Measurements from ENCODE around the gene EHD3.

EHD3 gene

DNA sequence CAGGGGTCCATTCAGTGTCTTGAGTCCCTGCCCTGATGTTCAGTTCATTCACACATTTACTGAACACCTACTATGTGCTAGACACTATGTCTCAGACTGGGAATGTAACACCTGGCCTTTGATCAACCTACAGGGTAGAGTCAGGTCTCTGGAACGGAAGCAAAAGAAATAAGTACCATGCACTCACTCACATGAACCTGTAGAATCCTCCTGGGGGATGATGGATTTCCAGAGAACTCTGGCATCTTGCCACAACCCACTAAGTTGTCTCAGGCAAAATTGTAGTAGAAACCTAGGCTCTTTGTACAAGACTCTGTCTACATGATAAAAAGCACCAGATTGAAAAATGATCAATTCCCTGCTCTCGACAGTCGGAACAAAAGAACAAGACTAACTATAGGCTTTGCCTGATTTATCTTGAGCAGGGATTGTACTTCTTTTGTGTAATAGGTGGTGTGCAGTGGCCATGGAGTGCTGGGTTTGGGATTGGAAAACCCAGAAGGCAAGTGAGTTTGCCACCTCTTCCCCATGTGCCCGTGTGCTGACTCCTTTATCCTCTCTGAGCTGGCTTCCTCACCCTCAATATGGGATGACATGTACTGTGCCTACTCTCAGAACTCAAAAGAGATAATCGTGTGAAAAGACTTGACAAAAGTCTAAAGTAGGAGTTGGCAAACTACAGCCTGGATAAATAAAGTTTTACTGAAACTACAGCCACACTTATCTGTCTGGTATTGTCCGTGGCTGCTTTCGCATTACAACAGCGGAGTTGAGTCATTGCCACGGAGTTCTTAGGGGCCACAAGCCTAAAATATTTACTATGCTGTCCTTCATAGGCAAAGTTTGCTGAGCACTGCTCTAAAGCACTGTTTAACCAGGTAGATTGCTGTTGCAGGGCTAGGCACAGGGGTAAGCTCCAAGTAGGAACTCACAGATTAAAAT lies 21.0 kb upstream of the EHD3 start:
- DNase-seq (ENCODE audit: low read depth, low spot score), result no peak
- H3K27ac ChIP-seq, result no peak overlapping the region

DNA sequence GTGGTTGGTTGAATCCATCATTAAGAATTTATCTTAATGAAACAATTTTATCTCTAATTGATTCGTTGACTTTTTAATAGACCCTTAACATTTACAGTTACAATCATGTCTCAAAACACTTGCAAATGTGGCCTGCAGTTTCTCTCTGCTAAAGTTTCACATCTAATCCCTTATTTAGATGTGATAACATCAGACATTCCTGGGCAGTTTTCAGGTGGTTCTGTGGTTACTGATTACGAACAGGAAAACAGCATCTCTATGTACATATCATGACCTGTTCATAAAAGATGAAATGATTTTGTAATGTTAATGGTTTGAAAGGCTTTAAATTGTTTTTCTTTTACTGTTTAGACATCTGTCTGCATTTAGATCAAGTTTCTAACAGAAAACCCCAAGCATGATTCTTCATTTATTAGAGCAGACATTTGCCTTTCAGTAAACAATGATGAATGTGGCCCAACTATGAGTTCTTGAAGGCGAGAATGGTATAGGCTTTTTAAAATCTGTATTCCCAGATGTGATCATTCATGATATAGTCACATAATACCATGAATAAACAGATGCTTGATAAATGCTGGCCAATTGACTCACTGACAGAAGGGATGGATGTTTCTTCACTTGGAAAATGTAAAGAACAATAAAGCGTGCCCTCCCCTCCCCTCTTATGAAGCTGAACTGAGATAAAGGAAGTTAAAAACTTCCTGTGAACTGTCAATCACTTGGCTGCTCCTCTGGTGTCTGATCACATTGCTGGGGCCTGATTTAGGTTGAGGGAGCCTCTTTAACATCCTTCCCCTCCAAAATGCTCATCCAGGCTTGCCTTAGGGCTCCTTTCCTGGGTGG lies 20.1 kb upstream of the EHD3 start:
- H3K27ac ChIP-seq, result no peak overlapping the region
- no peak for DNase-seq (ENCODE audit: low read depth, low spot score)

DNA sequence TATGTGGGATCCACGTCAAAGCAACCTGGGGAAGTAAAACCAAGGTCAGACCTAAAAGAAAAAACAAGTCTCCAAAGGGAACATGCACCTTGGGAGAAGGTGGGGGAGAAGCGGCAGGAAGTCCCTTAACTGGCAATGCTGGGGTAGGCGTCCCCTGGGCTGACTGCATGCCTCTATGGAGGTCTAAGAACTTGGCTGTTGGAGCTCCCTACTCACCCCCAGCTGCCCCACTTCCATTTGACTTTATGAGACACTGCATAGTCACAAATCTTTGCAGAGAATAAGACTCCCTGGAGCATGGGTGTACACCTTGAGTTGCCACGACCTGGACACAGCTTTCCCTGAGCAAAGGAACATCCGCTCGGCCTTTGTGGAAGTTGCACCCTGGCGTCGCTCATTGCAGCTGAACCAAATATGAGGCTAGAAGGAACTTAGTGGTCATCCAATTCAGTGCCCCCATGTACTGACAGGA lies 19.5 kb upstream of the EHD3 start:
- H3K27ac ChIP-seq, result no peak overlapping the region
- DNase-seq (ENCODE audit: low read depth, low spot score), result no peak

DNA sequence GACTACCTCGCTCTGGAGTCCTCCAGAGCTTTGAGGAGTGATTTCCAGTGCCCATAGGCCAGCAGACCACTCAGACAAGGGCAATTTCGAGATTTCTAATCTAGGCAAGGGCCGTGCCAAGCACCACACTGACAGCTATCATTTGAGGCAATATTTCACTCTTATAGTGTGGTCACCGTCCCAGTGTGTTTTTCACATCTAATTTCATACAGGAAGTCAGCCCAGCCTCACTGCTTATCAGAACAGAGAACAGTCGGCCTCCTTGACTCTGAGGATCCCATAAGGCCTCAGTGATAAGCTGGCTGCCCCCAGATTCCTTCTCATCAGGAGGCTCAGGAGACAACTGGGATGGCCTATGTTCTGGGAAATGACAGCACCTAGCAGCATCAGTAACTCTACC lies 17.2 kb upstream of the EHD3 start:
- no peak overlapping the region for H3K27ac ChIP-seq

DNA sequence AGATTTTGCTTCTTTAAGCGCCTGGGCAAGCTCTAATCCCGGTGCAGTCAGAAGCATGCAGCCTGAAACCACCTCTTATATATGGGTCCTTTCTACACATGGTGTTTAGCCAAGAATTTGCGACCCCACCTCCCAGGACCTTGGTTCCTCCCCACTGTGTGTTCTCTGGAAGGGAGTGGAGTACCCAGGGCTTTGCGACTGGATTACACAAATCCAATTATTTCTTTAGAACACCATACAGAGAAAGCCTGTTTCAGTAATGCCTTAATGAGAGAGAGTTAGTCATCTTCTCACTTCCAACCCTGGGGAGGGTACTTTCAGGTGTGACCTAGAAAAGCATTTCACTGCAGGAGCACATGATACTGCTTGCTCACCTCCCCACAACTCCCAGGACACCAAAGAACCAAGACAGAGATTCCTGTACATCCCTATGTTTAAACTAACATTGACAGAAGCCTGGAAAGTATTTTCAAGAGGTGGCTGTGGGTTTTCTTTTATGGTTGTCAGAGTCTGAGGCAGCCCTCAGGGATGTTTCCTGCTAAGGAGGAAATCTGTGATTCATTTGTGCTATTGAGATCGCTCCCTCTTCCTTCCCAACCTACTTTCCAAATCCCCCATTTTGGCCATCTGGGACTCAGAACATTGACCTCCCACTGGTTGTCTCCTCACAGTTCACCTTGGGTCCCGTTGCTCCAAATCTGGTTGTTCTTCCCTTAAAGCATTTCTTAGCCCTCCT lies 16.3 kb upstream of the EHD3 start, which contains the start of gene CAPN14:
Gene CAPN14 (minus strand): TSS at position 51 of the 736 bp plus-strand sequence. CDS start 12,068 bp downstream, outside the sequence.
- DNase-seq (ENCODE audit: low read depth, low spot score), result no peak
- peak within 1 kb of the TSS; percentile 29 for H3K27ac ChIP-seq

More for the DNA sequence above, 17.2 kb upstream of the EHD3 start:
- no peak for DNase-seq (ENCODE audit: low read depth, low spot score)

DNA sequence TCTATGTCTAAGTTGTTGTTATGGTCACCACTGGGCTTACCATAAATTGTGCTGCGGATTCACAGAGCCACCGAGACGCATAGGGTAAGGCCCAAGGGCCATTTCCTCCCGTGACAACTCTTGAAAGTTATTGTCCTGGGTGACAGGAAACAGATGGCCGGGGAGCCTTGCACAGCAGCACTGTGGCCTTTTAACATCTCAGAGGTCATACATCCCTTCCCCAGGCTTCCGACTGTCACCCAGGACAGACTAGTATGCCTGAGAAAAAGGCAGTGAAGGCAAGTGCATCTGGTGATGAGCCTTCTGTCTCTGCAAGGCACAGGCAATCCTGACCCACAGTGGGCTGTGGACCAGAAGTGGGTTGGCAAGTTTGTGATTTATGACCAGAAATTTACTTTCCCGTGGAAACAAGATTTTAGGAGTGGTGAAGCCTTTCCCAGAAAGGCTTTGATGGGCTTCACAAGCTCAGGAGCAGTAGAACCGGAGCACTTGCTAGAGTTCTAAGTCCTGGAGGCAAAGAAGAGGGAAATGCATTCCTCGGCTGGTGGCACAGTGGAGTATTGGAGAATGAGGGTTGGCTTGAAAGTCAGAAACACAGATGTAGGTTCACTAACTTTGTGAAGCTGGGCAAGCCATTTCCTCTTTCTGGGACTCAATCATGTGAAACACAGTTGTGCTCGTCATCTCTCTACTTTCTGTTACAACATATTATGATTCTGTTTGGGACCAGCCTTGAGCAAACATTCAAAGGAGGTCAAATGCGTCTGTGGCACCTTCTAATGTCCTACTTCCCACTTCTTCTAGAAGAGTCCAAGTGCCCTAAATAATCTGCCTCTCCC lies 14.6 kb upstream of the EHD3 start:
- H3K27ac ChIP-seq, result no peak overlapping the region
- DNase-seq (ENCODE audit: low read depth, low spot score), result no peak

DNA sequence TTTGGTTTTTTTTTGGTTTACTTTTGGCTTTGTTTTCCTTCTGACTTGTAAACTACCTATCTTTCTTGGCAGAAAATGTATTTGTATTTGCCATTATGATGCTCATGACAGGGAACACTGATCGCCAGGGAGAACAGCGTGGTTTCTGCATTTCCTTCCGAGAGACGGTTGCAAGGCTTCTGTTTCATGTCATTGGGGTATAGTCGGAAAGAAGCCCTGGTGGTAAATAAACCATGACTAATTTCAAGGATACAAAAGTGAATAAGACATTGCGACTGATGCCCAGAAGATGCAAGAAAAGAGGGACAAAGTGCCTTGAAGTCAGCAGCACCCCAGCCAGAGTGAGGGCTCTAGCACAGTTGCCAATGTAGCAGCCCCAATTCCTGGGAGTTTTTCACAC lies 12.4 kb upstream of the EHD3 start:
- H3K27ac ChIP-seq, result no peak overlapping the region
- no peak for DNase-seq (ENCODE audit: low read depth, low spot score)

DNA sequence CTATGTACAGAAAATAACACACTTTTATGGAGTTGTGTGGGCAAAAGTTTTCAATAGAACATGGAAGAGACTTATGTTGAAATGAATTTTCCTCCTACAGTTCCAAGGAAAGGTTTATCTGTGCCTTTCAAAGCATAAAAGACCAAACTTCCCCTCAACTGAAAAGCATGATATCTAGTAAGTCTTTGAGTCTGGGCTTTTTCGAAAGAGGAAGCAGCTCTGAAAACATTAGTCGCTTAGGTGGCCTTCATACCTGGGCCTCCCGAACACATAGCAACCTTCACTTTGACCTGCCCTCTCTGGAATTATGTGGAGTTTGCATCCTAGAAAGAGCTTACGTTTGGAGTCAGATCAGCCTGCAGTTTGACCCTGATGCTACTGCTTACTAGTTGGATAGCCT lies 11.9 kb upstream of the EHD3 start:
- H3K27ac ChIP-seq, result no peak overlapping the region

DNA sequence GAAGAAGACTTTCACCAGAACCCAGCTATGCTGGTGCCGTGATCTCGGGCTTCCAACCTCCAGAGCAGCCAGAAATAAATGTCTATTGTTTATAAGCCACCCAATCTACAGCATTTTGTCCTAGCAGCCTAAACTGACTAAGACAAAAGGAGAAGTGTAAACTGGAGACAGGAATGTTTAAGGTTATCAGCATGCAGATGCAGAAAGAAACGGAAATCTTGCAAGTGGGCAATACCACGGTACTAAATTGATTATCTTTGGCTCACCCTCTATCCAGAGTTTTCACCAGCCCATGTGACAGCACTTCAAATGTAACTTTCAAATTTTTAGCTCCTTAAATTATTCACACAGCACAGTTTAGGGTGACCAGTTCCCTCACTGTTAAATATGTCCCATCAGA lies 10.9 kb upstream of the EHD3 start:
- no peak for DNase-seq (ENCODE audit: low read depth, low spot score)
- no peak overlapping the region for H3K27ac ChIP-seq

More for the DNA sequence above, 11.9 kb upstream of the EHD3 start:
- DNase-seq (ENCODE audit: low read depth, low spot score), result no peak

DNA sequence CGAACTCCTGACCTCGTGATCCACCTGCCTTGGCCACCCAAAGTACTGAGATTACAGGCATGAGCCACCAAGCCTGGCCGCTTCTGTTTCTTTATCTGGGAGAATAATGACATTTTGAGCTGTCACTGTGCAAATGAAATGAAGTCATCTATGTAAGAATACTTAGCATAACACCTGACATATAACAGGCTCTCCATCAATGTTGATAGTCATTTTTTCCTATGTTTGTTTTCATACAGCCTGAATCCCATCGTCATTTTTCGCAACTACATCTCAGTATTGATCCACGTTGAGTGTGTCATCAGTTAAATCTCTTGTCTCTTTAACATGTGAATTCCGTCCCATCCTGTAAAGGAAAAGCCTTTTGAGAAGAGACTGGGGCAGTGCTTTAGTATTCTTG lies 10.2 kb upstream of the EHD3 start:
- H3K27ac ChIP-seq, result no peak overlapping the region
- no peak for DNase-seq (ENCODE audit: low read depth, low spot score)

DNA sequence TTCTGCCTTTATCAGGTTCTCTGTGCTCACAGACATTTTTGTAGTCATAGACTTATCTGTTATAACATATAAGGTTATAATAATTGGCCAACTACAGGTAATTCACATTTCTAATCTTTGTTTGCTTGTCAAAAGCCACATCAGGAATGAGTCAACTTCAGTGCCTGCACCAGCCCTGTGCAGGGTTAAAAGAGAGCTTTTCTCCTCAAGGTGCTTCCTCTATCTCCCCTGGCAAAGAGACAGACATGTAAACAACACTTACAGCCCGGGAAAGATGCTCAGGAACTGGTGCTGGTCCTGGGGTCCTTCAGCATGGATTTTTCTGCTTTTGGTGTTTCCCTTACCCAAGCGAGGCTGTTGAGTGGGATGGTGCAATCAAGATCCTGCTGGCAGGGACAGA lies 7.7 kb upstream of the EHD3 start:
- no peak overlapping the region for H3K27ac ChIP-seq
- no peak for DNase-seq (ENCODE audit: low read depth, low spot score)

DNA sequence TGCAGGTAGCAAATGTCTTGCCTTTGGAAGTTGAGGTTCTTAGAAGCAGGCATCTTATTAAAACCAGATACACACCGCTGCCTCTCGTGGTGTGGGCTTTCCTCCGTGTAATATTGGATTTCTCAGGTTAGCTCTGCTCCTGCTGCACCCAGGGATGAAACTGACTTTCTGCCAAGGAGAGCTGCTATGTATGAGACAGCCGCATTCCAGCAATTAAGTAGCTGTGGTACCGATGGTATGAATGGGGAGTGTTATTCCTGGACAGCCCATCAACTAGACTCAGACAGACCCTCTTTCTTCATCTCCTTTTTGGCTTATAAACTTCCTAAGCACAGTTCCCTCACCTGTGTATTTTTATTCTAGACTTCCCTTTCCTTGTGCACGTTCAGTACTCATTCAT lies 6.8 kb upstream of the EHD3 start:
- peak overlapping the region; percentile 52 for H3K27ac ChIP-seq

DNA sequence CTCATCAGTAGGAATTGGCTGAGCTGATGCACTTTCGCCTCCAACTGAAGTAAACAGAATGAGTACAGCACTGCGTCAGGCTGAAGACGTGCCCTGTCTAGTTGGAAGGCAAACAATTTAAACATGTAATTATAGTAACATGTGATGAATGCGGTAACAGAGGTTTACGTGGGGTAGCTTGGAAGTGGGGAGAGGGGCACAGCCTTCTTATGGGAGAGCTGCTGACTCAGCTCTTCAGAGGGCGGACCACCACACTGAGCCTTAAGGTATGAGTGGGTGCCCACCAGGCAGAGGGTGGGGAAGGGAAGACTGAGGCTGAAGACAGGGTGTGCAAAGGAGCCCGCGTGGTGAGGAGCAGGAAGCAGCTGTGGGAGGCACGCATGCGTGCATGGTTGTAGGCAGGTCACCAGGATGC lies 6.2 kb upstream of the EHD3 start:
- DNase-seq (ENCODE audit: low read depth, low spot score), result peak; percentile 94
- peak overlapping the region; percentile 52 for H3K27ac ChIP-seq

More for the DNA sequence above, 6.8 kb upstream of the EHD3 start:
- no peak for DNase-seq (ENCODE audit: low read depth, low spot score)

DNA sequence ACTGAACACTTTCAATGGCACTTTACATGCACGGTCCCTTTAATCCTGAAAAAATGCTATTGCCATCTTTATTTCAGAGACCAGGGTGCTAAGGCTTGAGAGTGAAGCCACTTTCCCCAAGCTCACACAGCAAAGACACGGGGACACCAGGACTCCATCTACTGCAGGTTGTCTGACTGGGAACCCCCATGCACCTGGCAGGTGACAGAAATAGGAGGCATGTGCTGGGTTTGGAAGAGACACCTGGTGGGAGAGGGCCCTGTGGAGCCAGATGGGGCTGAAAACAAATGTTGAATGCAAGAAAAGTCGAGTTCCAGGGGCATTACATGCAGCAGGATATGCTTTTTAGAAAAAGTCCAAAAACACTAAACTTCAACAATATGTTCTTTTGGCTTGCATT lies 5.2 kb upstream of the EHD3 start:
- H3K27ac ChIP-seq, result no peak overlapping the region
- no peak for DNase-seq (ENCODE audit: low read depth, low spot score)

DNA sequence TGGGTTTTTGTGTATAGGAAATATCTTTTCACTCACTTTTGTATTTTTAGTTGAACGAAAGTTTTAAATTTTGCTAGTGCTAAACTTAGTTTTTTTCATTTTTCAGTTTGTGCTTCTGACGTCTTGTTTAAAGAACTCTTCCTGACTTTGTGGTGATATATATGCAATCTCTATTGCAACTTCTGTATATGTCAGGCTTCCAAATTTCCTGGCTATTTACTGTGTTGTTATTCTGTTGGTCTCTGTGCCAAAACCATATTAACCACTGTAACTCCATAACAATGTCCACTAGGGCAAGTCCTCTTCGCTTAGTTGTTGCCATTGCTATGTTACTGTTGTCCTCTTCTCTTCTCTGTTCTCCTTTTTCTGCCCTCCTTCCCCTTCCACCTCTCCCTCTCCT lies 3.2 kb upstream of the EHD3 start:
- DNase-seq (ENCODE audit: low read depth, low spot score), result no peak
- H3K27ac ChIP-seq, result no peak overlapping the region

DNA sequence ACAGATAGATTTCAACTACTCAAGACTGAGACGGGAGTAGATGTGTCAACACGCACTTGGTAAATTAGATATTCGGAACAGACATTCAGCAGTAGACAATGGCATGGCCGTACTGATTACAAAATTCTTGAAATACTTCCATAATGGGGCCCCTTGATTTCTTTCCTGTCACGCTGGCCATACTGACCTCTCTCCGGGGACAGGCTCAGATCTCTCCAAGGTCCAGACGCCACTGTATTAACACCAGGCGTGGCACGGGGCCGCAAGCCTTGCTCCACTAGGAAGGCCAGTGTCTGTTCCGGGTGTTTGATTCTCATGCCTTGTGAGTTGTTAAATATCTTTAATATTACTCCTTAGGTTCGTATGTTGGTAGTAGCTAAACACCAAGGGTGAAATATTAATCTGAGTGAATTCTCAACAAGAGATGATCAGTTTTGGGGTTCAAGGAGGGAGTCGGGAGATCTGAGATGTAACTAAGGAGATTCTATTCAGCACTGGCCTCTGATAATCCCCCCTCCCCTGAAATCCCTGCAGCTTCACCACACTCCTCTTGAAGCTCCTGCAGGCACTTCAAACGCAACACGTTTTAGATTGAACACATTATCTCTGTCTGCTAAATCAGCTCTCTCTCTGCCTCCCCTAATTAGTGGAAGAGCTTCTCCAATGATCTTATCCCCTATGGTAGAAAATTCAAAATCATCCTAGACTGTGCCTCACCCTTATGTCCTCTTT lies 2.2 kb upstream of the EHD3 start:
- no peak for DNase-seq (ENCODE audit: low read depth, low spot score)
- no peak overlapping the region for H3K27ac ChIP-seq

DNA sequence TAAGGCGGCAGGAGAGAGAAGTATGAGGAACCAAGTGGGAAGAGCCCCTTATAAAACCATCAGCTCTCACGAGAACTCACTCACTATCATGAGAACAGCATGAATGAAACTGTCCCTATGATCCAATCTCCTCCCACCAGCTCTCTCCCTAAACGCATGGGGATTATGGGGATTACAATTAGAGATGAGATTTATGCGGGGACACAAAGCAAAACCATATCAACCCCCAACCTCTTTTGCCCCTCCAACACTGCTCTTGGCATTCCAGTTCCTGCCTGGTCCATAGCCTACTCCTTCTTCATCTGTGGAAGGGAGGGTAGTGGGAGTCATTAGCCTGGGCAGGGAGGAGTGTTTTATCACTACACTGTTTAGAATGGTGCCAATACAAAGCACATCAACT lies 1.4 kb upstream of the EHD3 start:
- DNase-seq (ENCODE audit: low read depth, low spot score), result no peak

DNA sequence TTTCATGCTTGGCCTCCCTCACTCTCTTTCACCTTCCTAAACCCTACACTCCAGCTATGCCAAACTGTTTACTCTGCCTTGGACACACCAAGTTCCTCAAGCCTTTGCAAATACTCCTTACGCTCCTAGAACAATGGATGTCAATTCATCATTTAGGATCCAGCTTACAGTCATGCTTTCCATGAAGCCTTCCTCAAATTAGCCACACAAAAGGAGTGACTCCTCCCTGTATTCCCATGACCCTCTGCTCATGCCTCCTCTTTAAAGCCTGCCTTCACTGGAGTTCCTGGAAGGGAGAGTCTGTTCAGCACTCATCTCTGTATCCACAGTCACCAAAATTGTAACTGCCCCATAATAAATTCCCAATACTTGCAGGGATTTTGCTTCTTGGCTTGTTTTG lies 721 bp upstream of the EHD3 start:
- no peak for DNase-seq (ENCODE audit: low read depth, low spot score)
- no peak overlapping the region for H3K27ac ChIP-seq

More for the DNA sequence above, 1.4 kb upstream of the EHD3 start:
- no peak overlapping the region for H3K27ac ChIP-seq

All from epithelial cell of prostate (primary cell).